Aorta (tissue), 5 donors: ENCODE results near the gene DCUN1D1. TPM values are rescaled to one million over a fixed set of nuclear protein-coding genes. Genes with fewer than 3 reads are reported as not detected.
A peak's percentile ranks its signal among the peaks of the same experiment; 100 is the strongest.
"Not testable (repeated sequence)": the region's sequence is repeated elsewhere in the genome, so short reads cannot be mapped to it uniquely, and the experiment has no call there.

Experiments used
- ATAC-seq: fragments of 200-7000 bp; cut with Tn5 transposase; one replicate; pipeline ENCODE4 v1.9.1; 2022; ENCODE audit warnings: moderate library complexity; ENCODE audit not compliant: low FRiP score
- DNase-seq, 2 donors: peaks; one replicate each; pipeline ENCODE4 v3.0.0-alpha.2; 2020
- H3K27ac ChIP-seq, 2 donors: one replicate each; pipeline ENCODE4 v1.5.1; 2013; ENCODE audit warnings: low read length in 2 of 2, mild to moderate bottlenecking in 2 of 2, moderate library complexity in 2 of 2, control low read depth in 1 of 2, inconsistent platforms in 1 of 2, low read depth in 1 of 2
- H3K27me3 ChIP-seq, 2 donors: one replicate each; pipeline ENCODE4 v1.6.1; 2013; ENCODE audit warnings: control low read depth in 1 of 2, low read length in 1 of 2, mild to moderate bottlenecking in 1 of 2, moderate library complexity in 1 of 2; ENCODE audit not compliant: insufficient read depth in 2 of 2, control insufficient read depth in 1 of 2
- H3K36me3 ChIP-seq, 2 donors: one replicate each; pipeline ENCODE4 v1.6.1; 2013; ENCODE audit warnings: control low read depth in 1 of 2, low read length in 1 of 2, mild to moderate bottlenecking in 1 of 2; ENCODE audit not compliant: insufficient read depth in 2 of 2, control insufficient read depth in 1 of 2
- H3K4me1 ChIP-seq, 2 donors: one replicate each; pipeline ENCODE4 v1.6.1; 2013; ENCODE audit warnings: low read length in 2 of 2, control low read depth in 1 of 2, mild to moderate bottlenecking in 1 of 2, moderate library complexity in 1 of 2; ENCODE audit not compliant: insufficient read depth in 2 of 2, control insufficient read depth in 1 of 2
- H3K4me3 ChIP-seq, 2 donors: one replicate each; pipeline ENCODE4 v1.5.1; 2013; ENCODE audit warnings: low read length in 2 of 2, control low read depth in 1 of 2, mild to moderate bottlenecking in 1 of 2
- H3K9me3 ChIP-seq: one replicate; pipeline ENCODE4 v1.6.1; 2013; ENCODE audit warnings: mild to moderate bottlenecking, low read length; ENCODE audit not compliant: control insufficient read depth
- WGBS, 2 donors: extraction: QIAGEN DNeasy Blood & Tissue Kit; methylation state at CpG; one replicate each; pipeline ENCODE4 v1.1.7; 2013; 5-methylcytosine and 5-hydroxymethylcytosine counted together
- intact Hi-C, 2 donors: fragments of 100-400 bp; cut with DNase I; formaldehyde crosslinking; loops; one replicate each; pipeline versions ENCODE4 v1.14.2 to v1.15.0; 2022
- polyA plus RNA-seq, 2 donors: library from polyadenylated mRNA; stranded (reverse); fragments of 200-250 nt; gene quantifications; one replicate each; pipeline ENCODE4 v1.2.3, GENCODE V29; 2013
- total RNA-seq, 2 donors: library from RNA; stranded (reverse); fragmentation: NEBNext Ultra II Directional; extraction: Animal tissue kit (Norgen Biotek cat#: 25700); gene quantifications; one replicate each; pipeline ENCODE4 v1.2.1, GENCODE V29; 2021
- donor health status: healthy with polysubstance abuse.
- donor health status: Bipolar disorder and iron deficiency.
- donor health status: DM: no; HTN: no; CAD: no.
- donor health status: DM: no; HTN: no; CAD: no.
- donor health status: DM: yes; HTN: yes; CAD: no.

DCUN1D1 gene
- total and polyA plus RNA-seq, 4 donors: 12.1 to 48.3 (median 25.4) TPM

DNA sequence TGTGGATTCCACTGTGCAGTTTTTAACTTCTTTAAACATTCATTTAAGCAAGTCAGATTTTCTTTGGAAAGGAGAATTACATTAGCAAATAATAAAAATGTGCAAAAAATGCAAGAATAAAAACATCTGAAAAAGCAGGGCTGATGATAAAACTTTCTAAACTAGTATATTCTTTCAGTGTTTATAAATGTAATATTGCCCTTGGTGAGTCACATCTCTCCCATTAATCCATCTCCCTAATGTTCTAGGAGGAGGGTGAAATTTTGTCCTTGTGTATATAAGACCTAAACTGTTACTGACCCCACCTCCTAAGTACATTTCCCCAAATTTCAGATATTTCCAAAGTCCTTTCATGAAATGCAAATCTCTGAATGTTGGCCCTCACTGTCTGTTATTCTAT, 28.5 kb upstream of the DCUN1D1 start:
- Histone ChIP-seq H3K4me3 (no peak overlapping the region), H3K4me1 (no peaks in the 10 kb centered on the region), H3K27me3 (no peaks in the 10 kb centered on the region), H3K9me3 (no peaks in the 10 kb centered on the region), H3K36me3 (no peaks in the 10 kb centered on the region), H3K27ac (no peak overlapping the region)
- ATAC-seq (no peak), DNase-seq (no peak)
- intact Hi-C loops: no loop called here

DNA sequence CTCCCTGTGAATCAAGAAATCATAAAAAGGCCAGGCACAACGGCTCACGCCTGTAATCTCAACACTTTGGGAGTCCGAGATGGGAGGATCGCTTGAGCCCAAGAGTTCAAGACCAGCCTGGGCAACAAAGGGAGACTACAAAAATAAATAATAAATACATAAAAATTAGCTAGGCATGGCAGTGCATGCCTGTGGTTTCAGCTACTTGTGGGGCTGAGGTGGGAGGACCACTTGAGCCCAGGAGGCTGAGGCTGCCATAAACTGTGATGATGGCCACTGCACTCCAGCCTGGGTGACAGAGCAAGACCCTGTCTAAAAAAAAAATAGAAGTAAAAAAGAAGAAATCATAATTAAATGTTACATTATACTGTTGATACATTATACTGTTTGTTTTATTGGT, 28.0 kb upstream of the DCUN1D1 start:
- no peak overlapping the region for H3K4me3 ChIP-seq
- H3K9me3 ChIP-seq: no peaks in the 10 kb centered on the region
- no peak overlapping the region for H3K27ac ChIP-seq
- no peaks in the 10 kb centered on the region for H3K27me3 ChIP-seq
- no peaks in the 10 kb centered on the region for H3K4me1 ChIP-seq
- ATAC-seq (no peak), DNase-seq (no peak)
- 59 to 71% methylated on average over 4 of the region's 4 CpGs for WGBS, 2 donors
- H3K36me3 ChIP-seq: no peaks in the 10 kb centered on the region
- intact Hi-C loops: no loop called here

DNA sequence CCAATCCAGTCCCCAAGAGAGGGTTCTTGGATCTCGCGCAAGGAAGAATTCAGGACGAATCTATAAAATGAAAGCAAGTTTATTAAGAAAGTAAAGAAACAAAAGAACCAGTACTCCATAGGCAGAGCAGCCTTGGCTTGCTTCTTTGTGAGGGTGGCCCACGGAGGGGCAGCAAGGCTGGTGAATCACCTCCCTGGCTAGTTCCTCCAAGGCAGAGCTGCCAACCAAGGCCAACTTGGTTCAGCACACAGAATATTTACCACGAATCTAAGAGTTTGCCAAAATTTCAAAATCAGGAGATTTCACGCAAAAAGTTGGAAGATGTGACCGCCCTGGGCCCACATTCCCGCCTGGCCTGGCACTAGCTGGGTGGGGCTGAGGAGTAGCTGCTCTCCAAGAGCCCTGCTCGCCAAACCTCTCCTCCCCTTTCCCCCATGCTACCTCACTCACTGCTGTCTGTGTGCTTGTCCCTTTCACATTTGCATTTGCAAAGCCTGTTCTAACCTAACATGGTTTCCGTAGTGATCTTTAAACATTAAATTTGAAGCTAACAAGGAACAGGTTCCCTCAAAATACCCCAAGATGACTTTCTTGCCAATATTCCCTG, 26.2 kb upstream of the DCUN1D1 start:
- ATAC-seq (no peak), DNase-seq (no peak)
- Histone ChIP-seq H3K36me3 (no peaks in the 10 kb centered on the region), H3K9me3 (no peaks in the 10 kb centered on the region), H3K27ac (no peak overlapping the region), H3K4me1 (no peaks in the 10 kb centered on the region), H3K4me3 (no peak overlapping the region), H3K27me3 (no peaks in the 10 kb centered on the region)
- intact Hi-C loops: no loop called here
- 72% methylated on average over 10 of the region's 10 CpGs for WGBS, 2 donors

DNA sequence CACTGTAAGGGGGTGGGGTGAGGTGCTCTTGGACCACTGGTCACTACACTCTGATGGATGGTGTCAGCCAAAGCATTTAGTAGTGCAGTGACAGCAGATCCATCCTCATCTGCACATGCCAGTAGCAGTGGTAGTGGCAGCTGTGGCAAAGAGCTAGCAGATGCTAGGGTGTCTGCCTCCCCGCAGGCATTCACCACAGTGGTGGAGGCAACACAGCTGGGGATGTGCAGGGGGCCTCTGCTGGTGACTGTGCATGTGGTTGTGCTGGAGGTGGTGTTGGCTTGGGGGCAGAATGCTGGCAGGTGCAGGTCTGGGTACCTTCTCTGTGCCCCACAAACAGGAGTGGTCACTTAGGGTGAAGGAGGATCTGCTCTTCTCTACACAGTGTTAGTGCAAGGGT, 19.4 kb upstream of the DCUN1D1 start:
- Histone ChIP-seq H3K9me3 (no peaks in the 10 kb centered on the region), H3K27me3 (no peaks in the 10 kb centered on the region), H3K4me3 (no peak overlapping the region), H3K27ac (no peak overlapping the region), H3K4me1 (no peaks in the 10 kb centered on the region), H3K36me3 (no peaks in the 10 kb centered on the region)
- ATAC-seq (no peak), DNase-seq (no peak)
- intact Hi-C loops: no loop called here
- WGBS, 2 donors: 79 to 89% methylated on average over 1 of the region's 1 CpG

DNA sequence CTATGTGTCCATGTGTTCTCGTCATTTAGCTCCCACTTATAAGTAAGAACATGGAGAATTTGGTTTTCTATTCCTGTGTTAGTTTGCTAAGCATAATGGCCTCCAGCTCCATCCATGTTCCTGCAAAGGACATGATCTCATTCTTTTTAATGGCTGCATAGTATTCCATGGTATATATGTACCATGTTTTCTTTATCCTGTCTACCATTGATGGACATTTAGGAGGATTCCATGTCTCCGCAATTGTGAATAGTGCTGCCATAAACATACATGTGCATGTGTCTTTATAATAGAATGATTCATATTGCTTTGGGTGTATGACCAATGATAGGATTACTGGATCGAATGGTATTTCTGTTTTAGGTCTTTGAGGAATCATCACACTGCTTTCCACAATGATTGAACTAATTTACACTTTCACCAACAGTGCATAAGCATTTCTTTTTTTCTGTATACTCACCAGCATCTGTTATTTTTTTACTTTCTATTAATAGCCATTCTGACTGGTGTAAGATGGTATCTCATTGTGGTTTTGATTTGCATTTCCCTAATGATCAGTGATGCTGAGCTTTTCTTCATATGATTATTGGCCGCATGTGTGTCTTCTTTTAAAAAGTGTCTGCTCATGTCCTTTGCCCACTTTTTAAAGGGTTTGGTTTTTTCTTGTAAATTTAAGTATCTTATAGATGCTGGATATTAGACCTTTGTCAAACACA, 13.3 kb upstream of the DCUN1D1 start:
- intact Hi-C loops, H3K36me3 ChIP-seq, H3K4me1 ChIP-seq, H3K4me3 ChIP-seq, DNase-seq, H3K9me3 ChIP-seq, ATAC-seq, H3K27ac ChIP-seq, H3K27me3 ChIP-seq: not testable (repeated sequence)
- WGBS, 2 donors: 93 to 96% methylated on average over 4 of the region's 4 CpGs

DNA sequence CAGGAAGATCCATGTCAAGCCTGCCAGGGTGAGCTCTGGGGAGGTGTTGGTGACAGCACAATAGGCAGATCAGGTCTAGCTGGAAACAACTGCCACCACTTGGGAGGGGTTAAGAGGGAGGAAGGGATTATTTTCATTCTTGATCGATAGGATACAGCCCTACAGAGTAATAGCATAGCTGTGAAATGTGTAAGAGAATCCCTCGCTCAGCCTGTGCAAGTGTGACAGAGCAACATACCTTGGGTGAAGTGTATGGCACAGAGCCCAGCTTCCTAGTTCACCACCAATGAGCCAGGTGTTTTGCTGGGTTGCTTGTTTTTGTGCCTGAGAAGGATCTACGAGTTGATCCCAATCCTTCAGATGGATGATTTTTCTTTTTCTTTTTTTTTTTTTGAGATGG, 9.2 kb upstream of the DCUN1D1 start:
- ATAC-seq: no peak

DNA sequence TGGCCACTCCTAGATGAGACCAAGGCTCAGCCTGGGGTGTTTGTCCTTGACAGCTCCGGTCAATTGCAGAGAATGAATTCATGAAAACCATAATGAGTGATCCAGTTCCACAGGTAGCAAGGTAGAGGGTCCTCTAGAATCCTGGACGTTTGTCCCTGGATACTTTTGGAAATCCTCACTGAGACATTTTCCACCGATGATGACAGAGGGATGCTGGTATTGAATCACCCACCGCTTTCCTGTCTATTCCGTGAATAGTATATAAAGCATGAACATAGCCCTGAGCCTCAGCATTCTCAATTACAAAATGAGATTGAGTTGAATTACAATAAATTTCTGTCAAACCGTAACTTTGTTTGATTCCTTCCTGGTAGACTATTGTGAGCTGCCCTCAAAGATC, 5.7 kb upstream of the DCUN1D1 start:
- Histone ChIP-seq H3K27me3 (no peaks in the 10 kb centered on the region), H3K9me3 (no peaks in the 10 kb centered on the region), H3K4me1 (no peaks in the 10 kb centered on the region), H3K27ac (no peak overlapping the region), H3K36me3 (no peaks in the 10 kb centered on the region), H3K4me3 (no peak overlapping the region)
- DNase-seq: no peak
- 82 to 85% methylated on average over 6 of the region's 6 CpGs for WGBS, 2 donors
- intact Hi-C loops: no loop called here
- ATAC-seq: no peak

More for the DNA sequence above, 9.2 kb upstream of the DCUN1D1 start:
- H3K36me3 ChIP-seq: no peaks in the 10 kb centered on the region
- no peaks in the 10 kb centered on the region for H3K27me3 ChIP-seq
- no peaks in the 10 kb centered on the region for H3K9me3 ChIP-seq
- 90 to 94% methylated on average over 3 of the region's 3 CpGs for WGBS, 2 donors
- no peak overlapping the region for H3K27ac ChIP-seq
- H3K4me3 ChIP-seq: no peak overlapping the region
- intact Hi-C loops: no loop called here
- no peaks in the 10 kb centered on the region for H3K4me1 ChIP-seq
- DNase-seq: no peak

DNA sequence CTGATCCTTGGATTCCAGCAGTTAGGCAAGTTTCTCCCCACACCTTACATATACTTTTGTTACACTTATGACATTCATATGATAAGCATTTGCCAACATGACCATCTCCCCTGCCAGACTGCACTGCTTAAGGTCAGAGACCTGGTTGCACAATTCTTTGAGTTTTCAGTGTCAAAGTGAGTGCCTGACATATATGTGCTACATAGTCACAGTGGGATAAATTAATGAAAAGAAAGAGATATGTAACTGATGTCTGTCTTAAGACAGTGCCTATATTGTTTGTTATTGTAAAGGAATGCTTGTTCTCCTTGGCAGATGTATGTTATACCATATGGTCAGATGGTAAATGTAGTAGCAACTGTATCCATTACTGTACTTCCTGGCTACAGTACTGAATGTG, 3.5 kb upstream of the DCUN1D1 start:
- no peaks in the 10 kb centered on the region for H3K36me3 ChIP-seq
- ATAC-seq (no peak), DNase-seq (no peak)
- H3K9me3 ChIP-seq: no peaks in the 10 kb centered on the region
- no peaks in the 10 kb centered on the region for H3K27me3 ChIP-seq
- H3K4me3 ChIP-seq: no peak overlapping the region
- H3K27ac ChIP-seq: no peak overlapping the region
- intact Hi-C loops: no loop called here
- H3K4me1 ChIP-seq: no peaks in the 10 kb centered on the region

DNA sequence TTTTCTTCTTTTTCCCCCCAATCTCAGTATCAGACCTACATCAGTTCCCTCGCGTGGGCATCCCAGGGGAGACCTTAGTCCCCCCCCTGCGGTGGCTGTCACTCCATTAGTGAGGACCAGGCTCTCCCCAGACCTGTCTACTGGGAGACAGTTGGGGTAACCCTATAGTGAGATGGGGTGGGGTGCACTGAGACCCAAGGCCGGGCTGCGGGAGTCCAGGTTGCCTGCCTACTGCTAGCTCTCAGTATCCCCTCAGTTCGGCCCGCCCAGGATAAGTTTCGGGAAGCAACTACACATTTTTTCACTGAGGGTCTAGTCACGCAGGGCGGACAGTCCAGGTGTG, 671 bp upstream of the DCUN1D1 start:
- peak overlapping the region; percentile 98 to 100 for H3K4me3 ChIP-seq
- DNase-seq: no peak
- intact Hi-C loops: no loop called here

More for the DNA sequence above, 671 bp upstream of the DCUN1D1 start:
- Histone ChIP-seq H3K27ac (no peak overlapping the region), H3K4me1 (peaks cover 0 to 4% of the 10 kb centered on the region in 2 donors), H3K36me3 (no peaks in the 10 kb centered on the region), H3K9me3 (no peaks in the 10 kb centered on the region), H3K27me3 (no peaks in the 10 kb centered on the region)
- no peak for ATAC-seq
- WGBS, 2 donors: 63 to 67% methylated on average over 10 of the region's 10 CpGs
